ENCODE measurements around the gene SHISAL1.

The SHISAL1 gene

GRCh38 chr22:44278243-44279068, 34.3 kb downstream of the SHISAL1 start:
- no peak for DNase-seq (ENCODE audit: low read depth in 2 of 2)

- DNase-seq (ENCODE audit: low read depth in 2 of 2), result no peak
Observed at GRCh38 chr22:44277386-44278135, 35.2 kb downstream of the SHISAL1 start.

DNA sequence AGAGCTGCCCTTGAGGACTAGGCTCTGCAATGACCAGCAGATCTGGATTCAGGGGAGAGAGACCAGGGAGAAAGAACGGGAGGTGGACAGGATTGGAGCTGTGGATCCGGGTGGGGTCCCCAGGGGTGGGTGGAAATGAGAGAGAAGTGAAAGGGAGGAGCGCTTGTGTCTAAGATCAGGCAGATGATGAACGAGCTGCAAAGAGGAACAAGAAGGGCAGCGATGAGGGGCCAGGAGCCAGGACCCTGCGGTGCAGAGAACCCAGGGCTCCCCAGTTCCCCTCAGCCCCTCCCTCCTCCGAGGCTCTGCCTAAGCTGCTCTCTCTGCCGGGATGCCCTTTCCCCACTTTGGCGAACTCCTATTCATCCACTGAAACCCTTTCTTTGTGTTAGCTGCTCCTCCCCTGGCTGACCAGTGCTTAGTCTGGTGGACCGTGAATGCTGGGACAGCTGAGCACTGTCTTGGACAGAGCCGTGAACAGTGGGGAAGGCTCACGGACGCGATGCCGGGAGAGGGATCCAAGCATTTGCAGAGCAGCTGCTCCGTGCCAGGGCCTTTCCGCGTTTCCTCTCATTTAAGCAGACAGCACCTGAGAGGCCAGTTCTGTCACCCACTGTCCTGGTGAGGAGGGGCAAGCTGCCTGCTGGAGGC, 35.9 kb downstream of the SHISAL1 start:
- DNase-seq (ENCODE audit: low read depth in 2 of 2), result no peak

DNA sequence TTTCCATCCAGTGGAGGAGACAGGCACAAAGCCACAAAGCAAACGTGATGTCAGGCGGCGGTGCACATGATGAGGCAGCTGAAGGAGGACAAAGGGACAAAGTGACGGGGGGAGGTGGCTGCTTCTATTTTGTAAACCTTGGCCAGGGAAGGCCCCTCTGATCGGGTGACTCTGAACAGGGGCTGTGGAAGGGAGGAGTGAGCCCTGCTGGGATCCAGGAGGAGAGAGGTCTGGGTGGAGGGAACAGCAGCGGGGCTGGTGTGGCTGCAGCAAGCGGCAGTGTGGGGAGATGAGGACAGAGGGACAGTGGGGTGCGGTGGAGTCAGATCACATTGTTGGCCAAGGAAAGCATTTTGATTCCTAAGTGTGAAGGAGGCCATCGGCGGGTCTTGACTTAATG, 36.7 kb downstream of the SHISAL1 start:
- no peak for DNase-seq (ENCODE audit: low read depth in 2 of 2)

DNA sequence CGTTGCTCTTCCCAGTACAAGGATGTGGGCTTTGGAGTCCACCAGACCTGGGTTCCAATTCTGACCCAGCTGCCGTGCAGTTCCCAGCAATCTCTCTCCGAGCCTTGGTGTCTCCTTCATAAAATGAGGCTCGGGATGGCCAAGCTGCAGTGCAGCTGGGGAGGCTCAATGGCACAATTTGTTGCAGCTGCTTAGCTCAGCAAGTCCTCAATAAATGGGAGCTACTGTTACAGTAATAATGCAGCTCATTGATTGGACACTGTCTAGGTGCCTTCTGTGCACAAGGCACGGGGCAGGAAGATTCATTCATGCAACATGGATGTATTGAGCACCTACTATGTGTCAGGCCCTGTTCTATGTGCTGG, 37.1 kb downstream of the SHISAL1 start:
- DNase-seq (ENCODE audit: low read depth in 2 of 2), result no peak

DNA sequence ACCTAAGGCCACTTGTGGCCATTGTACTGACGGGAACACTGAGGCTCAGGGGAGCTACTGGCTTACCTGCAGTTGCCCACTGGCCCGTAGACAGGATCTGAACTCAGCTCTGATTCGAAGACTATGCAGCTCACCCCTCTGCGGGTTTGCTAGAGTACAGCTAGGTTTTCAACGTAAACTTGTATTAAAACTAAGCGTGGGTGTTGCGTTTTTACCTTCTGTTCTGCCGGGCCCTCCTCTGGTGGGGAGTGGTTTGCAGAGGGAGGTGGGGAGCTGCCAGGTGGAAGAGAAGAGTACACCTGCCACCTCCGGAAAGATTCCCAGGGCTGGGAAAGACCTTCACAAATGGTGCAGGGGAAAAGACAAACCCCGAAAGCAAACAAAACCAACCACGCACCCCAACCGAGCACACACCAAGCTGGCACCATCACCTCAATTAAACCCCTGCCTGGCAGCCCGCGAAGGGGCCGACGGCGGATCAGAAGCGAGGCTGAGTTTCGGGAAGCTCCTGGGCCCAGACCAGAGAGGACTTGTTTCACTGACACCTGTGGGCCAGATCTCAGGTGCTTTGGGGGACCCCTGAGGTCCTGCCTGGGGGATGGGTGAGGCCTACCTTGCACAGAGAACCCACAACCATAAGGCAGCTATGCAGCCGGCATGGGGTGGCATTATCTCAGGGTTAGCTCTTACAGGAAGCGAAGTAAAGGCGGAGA, 37.7 kb downstream of the SHISAL1 start:
- no peak for DNase-seq (ENCODE audit: low read depth in 2 of 2)

DNA sequence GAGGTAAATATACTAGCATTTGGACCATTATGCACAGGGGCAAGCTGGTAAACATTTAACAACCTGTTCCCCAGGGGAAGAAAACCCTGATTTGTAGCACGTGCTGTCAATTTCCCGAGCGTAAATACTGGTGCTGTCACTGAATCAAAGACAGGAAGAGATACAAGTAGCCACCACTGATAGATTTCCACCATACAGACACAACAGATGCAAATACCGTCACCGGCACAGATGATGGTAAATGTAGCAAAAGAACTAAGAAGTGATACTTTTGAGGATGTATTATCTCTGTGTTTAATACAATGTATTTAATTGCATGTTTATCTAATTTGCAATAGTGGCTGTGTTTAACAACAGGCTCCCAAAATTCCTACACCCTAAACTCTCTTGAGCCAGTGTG, 39.6 kb downstream of the SHISAL1 start:
- no peak for DNase-seq (ENCODE audit: low read depth in 2 of 2)

DNA sequence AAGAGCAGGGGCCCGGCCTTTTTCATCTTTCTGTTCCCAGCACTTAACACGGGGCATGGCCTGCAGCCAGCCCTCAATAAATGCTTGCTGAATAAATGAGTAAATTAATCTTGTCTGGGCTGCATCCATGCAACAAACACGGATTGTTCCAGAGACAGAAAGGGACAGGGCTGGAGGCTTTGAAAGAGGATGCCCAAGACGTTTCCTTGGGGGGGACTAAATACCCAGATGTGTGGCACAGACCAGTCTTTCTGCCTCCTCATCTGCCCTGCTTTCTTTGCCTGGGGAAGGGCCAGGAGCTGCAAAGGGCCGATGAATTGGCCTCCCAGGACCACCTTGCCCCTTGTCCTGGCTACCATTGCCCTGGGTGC, 40.4 kb downstream of the SHISAL1 start:
- no peak for DNase-seq (ENCODE audit: low read depth in 2 of 2)

- no peak for DNase-seq (ENCODE audit: low read depth in 2 of 2)
Observed at GRCh38 chr22:44271732-44272400, 40.9 kb downstream of the SHISAL1 start.

DNA sequence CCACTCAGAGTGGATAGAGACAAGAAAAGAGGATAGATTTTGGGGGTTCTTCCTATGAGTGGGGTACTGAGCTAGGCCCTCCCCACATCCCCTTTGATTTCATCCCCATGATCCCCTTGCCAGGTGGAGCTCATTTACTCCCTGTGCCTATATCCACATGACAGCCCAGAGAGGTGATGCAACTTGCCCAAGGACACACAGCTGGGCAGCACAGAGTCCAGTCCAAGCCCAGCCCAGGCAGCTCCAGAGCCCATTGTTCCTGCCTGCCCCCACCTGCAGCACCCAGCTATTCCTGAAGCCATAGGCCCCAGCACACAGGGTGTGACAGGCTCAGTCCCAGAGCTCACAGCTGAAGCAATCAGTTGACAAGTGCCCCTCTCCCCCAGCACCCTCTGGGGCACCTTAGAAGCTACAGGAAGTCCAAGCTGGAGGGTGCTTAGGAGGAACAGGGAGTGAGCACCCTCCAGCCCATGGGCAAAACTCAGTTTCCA, 41.7 kb downstream of the SHISAL1 start:
- DNase-seq (ENCODE audit: low read depth in 2 of 2), result no peak

DNA sequence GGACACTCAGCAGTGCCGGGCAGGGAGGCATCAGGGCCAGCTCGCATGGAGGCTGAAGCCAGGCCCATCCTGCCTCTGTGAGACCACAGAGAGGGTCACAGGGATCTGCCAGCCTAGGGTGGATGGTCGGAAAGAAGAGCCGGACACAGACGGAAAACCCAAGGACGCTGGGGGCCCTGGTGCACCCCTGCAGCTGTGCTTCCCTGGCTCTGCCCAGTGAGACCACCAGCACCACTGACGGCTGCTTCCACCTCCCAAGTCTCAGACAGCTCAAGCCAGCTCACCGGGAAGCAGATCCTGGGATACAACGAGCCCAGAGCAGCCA, 42.2 kb downstream of the SHISAL1 start:
- DNase-seq (ENCODE audit: low read depth in 2 of 2), result no peak

GRCh38 chr22:44269757-44270555, 42.8 kb downstream of the SHISAL1 start:
- DNase-seq (ENCODE audit: low read depth in 2 of 2), result no peak

DNA sequence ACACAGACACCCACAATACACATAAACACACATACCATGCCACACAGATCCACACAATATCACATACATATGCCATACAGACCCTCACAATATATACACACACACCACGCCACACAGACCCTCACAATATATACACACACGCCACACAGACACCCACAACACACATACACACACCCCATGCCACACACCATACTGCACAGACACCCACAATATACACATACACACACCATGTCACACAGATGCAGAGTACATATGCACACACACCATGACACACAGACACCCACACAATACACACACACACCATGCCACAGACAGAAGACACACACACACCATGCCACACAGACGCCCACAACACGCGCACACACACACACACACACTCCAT, 43.6 kb downstream of the SHISAL1 start:
- no peak for DNase-seq (ENCODE audit: low read depth in 2 of 2)

DNA sequence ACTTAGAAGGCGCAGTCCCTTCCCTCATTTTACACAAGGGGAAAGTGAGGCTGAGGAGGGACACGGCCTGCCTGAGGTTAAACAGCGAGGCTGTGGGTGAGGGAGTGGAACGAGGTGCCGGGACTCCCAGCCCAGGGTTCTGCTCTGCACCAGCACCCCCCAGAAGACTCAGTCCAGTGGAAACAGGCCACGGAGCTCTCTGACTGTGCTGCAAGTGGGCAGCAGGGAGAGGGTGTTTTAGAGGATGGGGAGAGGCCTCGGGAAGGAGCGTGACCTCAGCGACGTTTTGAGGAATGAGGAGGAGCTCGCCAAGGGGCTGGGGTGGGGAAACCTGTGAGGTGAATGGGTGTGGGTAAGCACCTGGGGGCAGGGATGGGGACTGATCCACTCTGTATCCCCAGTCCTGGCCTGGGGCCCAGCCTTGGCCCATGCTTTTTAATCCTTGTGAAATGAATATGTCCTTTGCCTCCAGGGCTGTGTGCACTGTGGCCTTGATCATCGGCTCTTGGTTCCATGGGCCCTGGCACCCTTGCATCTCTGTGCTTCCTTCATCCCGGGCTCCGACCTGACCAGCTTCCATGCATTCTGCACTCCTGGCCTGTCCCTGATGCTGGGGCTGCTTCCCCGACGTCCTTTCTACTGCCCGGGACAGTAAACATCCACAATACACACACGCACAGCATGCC, 44.2 kb downstream of the SHISAL1 start:
- no peak for DNase-seq (ENCODE audit: low read depth in 2 of 2)

GRCh38 chr22:44267856-44268255, 44.9 kb downstream of the SHISAL1 start:
- no peak for DNase-seq (ENCODE audit: low read depth in 2 of 2)

- DNase-seq (ENCODE audit: low read depth in 2 of 2), result no peak
Observed at GRCh38 chr22:44266796-44267760, 45.7 kb downstream of the SHISAL1 start.

DNA sequence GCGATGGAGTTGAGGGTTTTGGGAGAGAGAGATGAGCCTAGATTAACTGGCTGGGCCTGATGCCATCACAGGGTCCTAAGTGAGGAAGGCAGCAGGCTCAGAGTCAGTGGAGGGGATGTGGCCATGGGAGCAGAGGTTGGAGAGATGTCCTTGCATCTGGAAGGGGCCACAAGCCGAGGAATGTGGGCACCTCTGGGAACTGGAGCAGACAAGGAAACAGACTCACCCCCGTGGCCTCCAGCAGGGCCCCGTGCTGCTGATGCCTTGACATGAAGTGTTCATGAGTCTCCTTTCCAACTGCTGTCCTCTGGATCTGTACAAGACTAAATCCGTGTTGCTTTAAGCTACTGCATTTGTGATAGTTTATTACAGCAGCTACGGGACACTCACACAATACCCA, 49.2 kb downstream of the SHISAL1 start:
- DNase-seq (ENCODE audit: low read depth in 2 of 2), result no peak

GRCh38 chr22:44261861-44262595, 50.7 kb downstream of the SHISAL1 start:
- no peak for DNase-seq (ENCODE audit: low read depth in 2 of 2)

Measured in activated CD4-positive, alpha-beta T cell treated with anti-CD3 and anti-CD28 coated beads for 24 hours (primary cell).